DOHH2 (cell line): ENCODE results near the gene TPX2.

Experiments used
- EZH2phosphoT487 ChIP-seq: fragments of 200-600 bp; sonication (generic); IDR thresholded peaks from 2 replicates; pipeline ENCODE4 v1.6.1; 2017; ENCODE audit warnings: borderline replicate concordance, mild to moderate bottlenecking, antibody characterized with exemption, low read length, moderate library complexity, mixed read lengths
- TF ChIP-seq, protein P1 (sequence below): fragments of 200-600 bp; sonication (generic); IDR thresholded peaks from one replicate; pipeline ENCODE4 v1.5.1; 2014; ENCODE audit warnings: antibody characterized with exemption, mild to moderate bottlenecking, low read depth, low read length; ENCODE audit not compliant: poor library complexity, severe bottlenecking

DNA sequence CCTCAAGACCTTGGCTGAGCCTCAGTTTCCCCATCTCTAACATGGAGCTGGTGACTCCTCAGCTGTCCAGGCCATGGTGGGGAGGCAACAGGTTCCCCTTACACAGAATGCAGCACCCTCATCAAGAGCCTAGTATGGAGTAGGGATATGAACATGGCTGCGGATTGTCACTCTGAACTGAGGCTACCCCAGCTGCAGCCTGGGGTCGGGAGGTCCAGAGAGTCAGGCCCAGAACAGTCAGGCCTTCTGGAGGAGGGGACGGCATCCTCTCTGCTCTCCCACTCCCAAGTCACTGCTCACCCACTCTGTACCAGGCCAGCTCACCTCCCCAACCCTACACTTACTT lies 107.7 kb downstream of the TPX2 start:
- TF ChIP-seq, protein P1, sequence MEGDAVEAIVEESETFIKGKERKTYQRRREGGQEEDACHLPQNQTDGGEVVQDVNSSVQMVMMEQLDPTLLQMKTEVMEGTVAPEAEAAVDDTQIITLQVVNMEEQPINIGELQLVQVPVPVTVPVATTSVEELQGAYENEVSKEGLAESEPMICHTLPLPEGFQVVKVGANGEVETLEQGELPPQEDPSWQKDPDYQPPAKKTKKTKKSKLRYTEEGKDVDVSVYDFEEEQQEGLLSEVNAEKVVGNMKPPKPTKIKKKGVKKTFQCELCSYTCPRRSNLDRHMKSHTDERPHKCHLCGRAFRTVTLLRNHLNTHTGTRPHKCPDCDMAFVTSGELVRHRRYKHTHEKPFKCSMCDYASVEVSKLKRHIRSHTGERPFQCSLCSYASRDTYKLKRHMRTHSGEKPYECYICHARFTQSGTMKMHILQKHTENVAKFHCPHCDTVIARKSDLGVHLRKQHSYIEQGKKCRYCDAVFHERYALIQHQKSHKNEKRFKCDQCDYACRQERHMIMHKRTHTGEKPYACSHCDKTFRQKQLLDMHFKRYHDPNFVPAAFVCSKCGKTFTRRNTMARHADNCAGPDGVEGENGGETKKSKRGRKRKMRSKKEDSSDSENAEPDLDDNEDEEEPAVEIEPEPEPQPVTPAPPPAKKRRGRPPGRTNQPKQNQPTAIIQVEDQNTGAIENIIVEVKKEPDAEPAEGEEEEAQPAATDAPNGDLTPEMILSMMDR: peak; percentile 46
- no peak for TF ChIP-seq EZH2phosphoT487
